GM19397 (cell line): ENCODE data around the gene CHTOP.

Experiments
- ATAC-seq: cut with Tn5 transposase; IDR thresholded peaks from one replicate; pipeline ENCODE4 v1.9.1; 2021; ENCODE audit warnings: mild to moderate bottlenecking, moderate library complexity; ENCODE audit not compliant: unreplicated experiment

The CHTOP gene

DNA sequence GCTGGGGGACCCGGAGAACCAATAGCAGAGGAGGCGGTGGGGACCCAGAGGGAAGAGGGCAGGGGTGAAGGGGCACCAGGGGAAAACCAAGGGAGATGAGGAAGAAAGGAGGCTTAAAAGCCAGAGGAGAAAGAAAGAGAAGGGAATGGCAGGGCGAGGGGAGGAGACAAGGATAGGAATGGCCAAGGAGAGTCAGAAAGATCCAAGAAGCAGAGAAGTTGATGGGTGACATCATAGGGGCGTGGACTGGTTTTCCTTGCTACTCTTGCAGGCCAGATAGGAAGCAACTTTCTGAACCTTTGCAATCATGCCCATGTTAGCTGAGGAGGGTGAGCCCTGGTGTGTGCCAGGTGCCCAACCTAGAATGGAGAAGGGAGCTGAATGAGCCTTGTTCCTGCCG lies 50.0 kb downstream of the CHTOP start:
- ATAC-seq = no peak

GRCh38 chr1:153684892-153685291 lies 51.0 kb downstream of the CHTOP start:
- ATAC-seq = no peak

GRCh38 chr1:153685544-153686340 lies 51.9 kb downstream of the CHTOP start:
- ATAC-seq = no peak

DNA sequence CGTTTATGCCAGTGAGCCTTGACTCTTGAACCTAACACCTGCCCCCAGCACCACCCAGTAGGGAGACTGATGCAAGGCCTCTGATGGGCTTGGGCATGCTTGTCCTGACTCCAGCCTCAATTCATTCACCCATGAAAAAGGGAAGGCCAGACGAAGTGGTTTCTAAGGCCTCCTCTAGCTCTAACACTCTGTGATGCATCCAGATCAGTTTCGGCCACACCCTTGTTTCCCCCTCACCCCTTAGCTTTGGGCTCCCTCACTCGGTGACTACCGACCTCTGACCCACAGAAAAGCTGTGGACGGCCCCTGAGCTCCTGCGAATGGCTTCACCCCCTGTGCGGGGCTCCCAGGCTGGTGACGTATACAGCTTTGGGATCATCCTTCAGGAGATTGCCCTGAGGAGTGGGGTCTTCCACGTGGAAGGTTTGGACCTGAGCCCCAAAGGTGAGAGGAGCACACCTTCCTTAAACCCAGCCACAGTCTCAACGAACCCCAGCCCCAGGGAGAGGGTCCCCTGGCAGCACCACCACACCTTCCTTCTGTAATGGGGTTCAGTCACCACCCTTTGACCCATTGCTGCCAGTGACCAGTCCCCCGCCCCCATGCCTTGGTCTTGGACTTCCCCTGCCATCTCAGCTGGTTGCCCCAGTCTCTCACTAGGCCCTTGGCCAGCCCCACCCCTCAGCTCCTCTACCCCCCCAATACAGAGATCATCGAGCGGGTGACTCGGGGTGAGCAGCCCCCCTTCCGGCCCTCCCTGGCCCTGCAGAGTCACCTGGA lies 53.7 kb downstream of the CHTOP start:
- no peak for ATAC-seq

DNA sequence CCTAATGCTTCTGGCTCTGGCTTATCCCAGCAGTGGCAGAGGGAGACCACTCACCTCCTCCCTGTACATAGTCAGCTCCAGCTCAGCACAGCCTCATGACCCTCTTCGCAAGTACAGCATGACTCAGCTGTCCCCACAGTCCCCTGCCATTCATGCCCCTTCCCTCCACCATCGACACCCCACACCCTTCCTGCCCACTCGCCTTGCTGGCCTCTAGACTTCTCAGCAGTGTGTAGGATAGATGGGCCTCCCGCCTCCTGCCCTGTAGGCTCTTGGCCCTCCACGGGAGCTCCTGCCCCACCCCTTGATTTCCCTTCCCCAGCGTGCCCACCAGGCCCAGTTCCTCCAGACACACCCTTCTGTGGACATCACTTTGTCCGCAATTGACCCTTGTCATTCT lies 54.4 kb downstream of the CHTOP start:
- no peak for ATAC-seq

- no peak for ATAC-seq
These were observed 55.0 kb downstream of the CHTOP start for GRCh38 chr1:153688736-153689328.

DNA sequence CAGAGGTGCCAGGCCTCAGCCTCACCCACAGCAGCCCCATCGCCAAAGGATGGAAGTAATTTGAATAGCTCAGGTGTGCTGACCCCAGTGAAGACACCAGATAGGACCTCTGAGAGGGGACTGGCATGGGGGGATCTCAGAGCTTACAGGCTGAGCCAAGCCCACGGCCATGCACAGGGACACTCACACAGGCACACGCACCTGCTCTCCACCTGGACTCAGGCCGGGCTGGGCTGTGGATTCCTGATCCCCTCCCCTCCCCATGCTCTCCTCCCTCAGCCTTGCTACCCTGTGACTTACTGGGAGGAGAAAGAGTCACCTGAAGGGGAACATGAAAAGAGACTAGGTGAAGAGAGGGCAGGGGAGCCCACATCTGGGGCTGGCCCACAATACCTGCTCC lies 59.6 kb downstream of the CHTOP start:
- ATAC-seq = no peak
